Neutrophil (primary cell): ENCODE results near the gene POLRMT.
A peak's percentile ranks its signal among the peaks of the same experiment; 100 is the strongest.

Experiments
- H3K27ac ChIP-seq: fragments of 200-600 bp; sonication (generic); 2 replicates; pipeline ENCODE4 v1.5.1; 2016; ENCODE audit warnings: mild to moderate bottlenecking, moderate library complexity
- H3K27me3 ChIP-seq: fragments of 200-600 bp; sonication (generic); 2 replicates; pipeline ENCODE4 v1.6.0; 2016; ENCODE audit warnings: mild to moderate bottlenecking
- H3K36me3 ChIP-seq: fragments of 200-600 bp; sonication (generic); 2 replicates; pipeline ENCODE4 v1.5.1; 2017
- H3K4me1 ChIP-seq, 2 experiments: fragments of 200-600 bp in 1 of 2; sonication (generic) in 1 of 2; 1 replicate in 1 of 2; 2 replicates in 1 of 2; pipeline versions ENCODE4 v1.5.1 to v1.6.1; 2013 to 2016; ENCODE audit warnings: low read depth in 1 of 2, low read length in 1 of 2, mild to moderate bottlenecking in 1 of 2, moderate library complexity in 1 of 2; ENCODE audit not compliant: control insufficient read depth in 1 of 2, insufficient read depth in 1 of 2
- H3K4me3 ChIP-seq, 2 experiments: fragments of 200-600 bp in 1 of 2; sonication (generic) in 1 of 2; 1 replicate in 1 of 2; 2 replicates in 1 of 2; pipeline ENCODE4 v1.5.1; 2013 to 2016; ENCODE audit warnings: low read depth in 1 of 2, low read length in 1 of 2, mild to moderate bottlenecking in 1 of 2, moderate library complexity in 1 of 2
- H3K9me3 ChIP-seq: fragments of 200-600 bp; sonication (generic); 2 replicates; pipeline ENCODE4 v1.5.1; 2016
- CTCF ChIP-seq: fragments of 200-600 bp; sonication (generic); IDR thresholded peaks from 2 replicates; pipeline ENCODE4 v1.5.1; 2016; ENCODE audit warnings: antibody characterized with exemption

The POLRMT gene

GRCh38 chr19:579111-579841 is 54.1 kb downstream of the POLRMT start:
- no peak overlapping the region for H3K4me3 ChIP-seq
- no peaks in the 10 kb centered on the region for H3K27me3 ChIP-seq
- H3K36me3 ChIP-seq: peaks cover 67% of the 10 kb centered on the region
- H3K27ac ChIP-seq: no peak overlapping the region
- H3K9me3 ChIP-seq: no peaks in the 10 kb centered on the region
- peaks cover 8 to 15% of the 10 kb centered on the region in 2 experiments for H3K4me1 ChIP-seq
- no peak for TF ChIP-seq CTCF

GRCh38 chr19:577439-578392 is 55.6 kb downstream of the POLRMT start:
- Histone ChIP-seq H3K36me3 (peaks cover 55% of the 10 kb centered on the region), H3K4me3 (no peak overlapping the region), H3K27ac (no peak overlapping the region), H3K27me3 (no peaks in the 10 kb centered on the region), H3K9me3 (no peaks in the 10 kb centered on the region), H3K4me1 (peaks cover 20 to 27% of the 10 kb centered on the region in 2 experiments)
- no peak for TF ChIP-seq CTCF

- H3K4me3 ChIP-seq: no peak overlapping the region
- no peak for TF ChIP-seq CTCF
- H3K9me3 ChIP-seq: no peaks in the 10 kb centered on the region
- H3K27ac ChIP-seq: no peak overlapping the region
- peaks cover 20 to 27% of the 10 kb centered on the region in 2 experiments for H3K4me1 ChIP-seq
- H3K36me3 ChIP-seq: peaks cover 47% of the 10 kb centered on the region
- H3K27me3 ChIP-seq: no peaks in the 10 kb centered on the region
Measured at GRCh38 chr19:576768-577438, 56.4 kb downstream of the POLRMT start.

- Histone ChIP-seq H3K4me3 (no peak overlapping the region), H3K36me3 (peaks cover 36% of the 10 kb centered on the region), H3K27ac (peak overlapping the region; percentile 25), H3K9me3 (no peaks in the 10 kb centered on the region), H3K27me3 (no peaks in the 10 kb centered on the region), H3K4me1 (peaks cover 31 to 35% of the 10 kb centered on the region in 2 experiments)
- no peak for TF ChIP-seq CTCF
Measured at GRCh38 chr19:575527-576506, 57.5 kb downstream of the POLRMT start.
